ENCODE results near the gene NDUFB4.

GRCh38 chr3:120634539-120634938 is 38.4 kb downstream of the NDUFB4 start:
- no peak for TF ChIP-seq CTCF (IDR thresholded peaks at IDR 0.05)
- no peak for TF ChIP-seq EP300 (IDR thresholded peaks at IDR 0.05)
- TF ChIP-seq POLR2AphosphoS5 (IDR thresholded peaks at IDR 0.05), result no peak
- TF ChIP-seq POLR2A (IDR thresholded peaks at IDR 0.05; ENCODE audit: low read depth), result no peak
